ENCODE measurements around the gene CCDC91. TPM values are rescaled to one million over a fixed set of nuclear protein-coding genes. Genes with fewer than 3 reads are reported as not detected.
"Not testable (repeated sequence)": the region's sequence is repeated elsewhere in the genome, so short reads cannot be mapped to it uniquely, and the experiment has no call there.

The CCDC91 gene
- total RNA-seq, 1 donor from 2014 or later: 48.5 TPM

GRCh38 chr12:28331130-28331529 lies 140.9 kb downstream of the CCDC91 start:
- intact Hi-C loops (cut with DNase I): no loop called here
- no peak for DNase-seq (ENCODE audit: low spot score)

GRCh38 chr12:28340261-28341045 lies 150.2 kb downstream of the CCDC91 start:
- DNase-seq (ENCODE audit: low spot score): no peak
- intact Hi-C loops (cut with DNase I): no loop called here

GRCh38 chr12:28343713-28344112 lies 153.5 kb downstream of the CCDC91 start:
- no peak for DNase-seq (ENCODE audit: low spot score)
- intact Hi-C loops (cut with DNase I): no loop called here

GRCh38 chr12:28346567-28346966 lies 156.3 kb downstream of the CCDC91 start:
- no peak for DNase-seq (ENCODE audit: low spot score)
- intact Hi-C loops (cut with DNase I): no loop called here

- intact Hi-C loops (cut with DNase I): no loop called here
Measured at GRCh38 chr12:28349196-28349595, 158.9 kb downstream of the CCDC91 start.

GRCh38 chr12:28350502-28350901 lies 160.2 kb downstream of the CCDC91 start:
- no peak for DNase-seq (ENCODE audit: low spot score)
- intact Hi-C loops (cut with DNase I): no loop called here

More at GRCh38 chr12:28349196-28349595, 158.9 kb downstream of the CCDC91 start:
- no peak for DNase-seq (ENCODE audit: low spot score)

- intact Hi-C loops (cut with DNase I): no loop called here
- no peak for DNase-seq (ENCODE audit: low spot score)
Measured at GRCh38 chr12:28351414-28351813, 161.2 kb downstream of the CCDC91 start.

GRCh38 chr12:28355161-28355560 lies 164.9 kb downstream of the CCDC91 start:
- intact Hi-C loops (cut with DNase I): no loop called here
- DNase-seq (ENCODE audit: low spot score): no peak

- intact Hi-C loops (cut with DNase I): no loop called here
- DNase-seq (ENCODE audit: low spot score): no peak
Measured at GRCh38 chr12:28360253-28360652, 170.0 kb downstream of the CCDC91 start.

GRCh38 chr12:28367326-28367725 lies 177.1 kb downstream of the CCDC91 start:
- intact Hi-C loops (cut with DNase I): no loop called here
- no peak for DNase-seq (ENCODE audit: low spot score)

- DNase-seq (ENCODE audit: low spot score): no peak
- intact Hi-C loops (cut with DNase I): no loop called here
Measured at GRCh38 chr12:28367993-28368392, 177.7 kb downstream of the CCDC91 start.

- no peak for DNase-seq (ENCODE audit: low spot score)
- intact Hi-C loops (cut with DNase I): no loop called here
Measured at GRCh38 chr12:28369483-28369882, 179.2 kb downstream of the CCDC91 start.

GRCh38 chr12:28374556-28374955 lies 184.3 kb downstream of the CCDC91 start:
- intact Hi-C loops (cut with DNase I): no loop called here
- no peak for DNase-seq (ENCODE audit: low spot score)

- no peak for DNase-seq (ENCODE audit: low spot score)
- intact Hi-C loops (cut with DNase I): no loop called here
Measured at GRCh38 chr12:28378736-28379135, 188.5 kb downstream of the CCDC91 start.

- intact Hi-C loops (cut with DNase I): not testable (repeated sequence)
Measured at GRCh38 chr12:28379779-28380178, 189.5 kb downstream of the CCDC91 start.

GRCh38 chr12:28383368-28383767 lies 193.1 kb downstream of the CCDC91 start:
- DNase-seq (ENCODE audit: low spot score): no peak
- intact Hi-C loops (cut with DNase I): no loop called here

More at GRCh38 chr12:28379779-28380178, 189.5 kb downstream of the CCDC91 start:
- DNase-seq (ENCODE audit: low spot score): not testable (repeated sequence)

GRCh38 chr12:28388879-28389278 lies 198.6 kb downstream of the CCDC91 start:
- DNase-seq (ENCODE audit: low spot score): no peak
- intact Hi-C loops (cut with DNase I): no loop called here

- intact Hi-C loops (cut with DNase I): no loop called here
- no peak for DNase-seq (ENCODE audit: low spot score)
Measured at GRCh38 chr12:28390206-28390605, 199.9 kb downstream of the CCDC91 start.

GRCh38 chr12:28390761-28391385 lies 200.6 kb downstream of the CCDC91 start:
- DNase-seq (ENCODE audit: low spot score): no peak
- intact Hi-C loops (cut with DNase I): no loop called here

- intact Hi-C loops (cut with DNase I): no loop called here
- no peak for DNase-seq (ENCODE audit: low spot score)
Measured at GRCh38 chr12:28409892-28410291, 219.6 kb downstream of the CCDC91 start.

- intact Hi-C loops (cut with DNase I): no loop called here
- DNase-seq (ENCODE audit: low spot score): no peak
Measured at GRCh38 chr12:28413460-28414109, 223.3 kb downstream of the CCDC91 start.
